Left lung (tissue), 10 donors: ENCODE data around the gene WDR1. TPM values are rescaled to one million over a fixed set of nuclear protein-coding genes. Genes with fewer than 3 reads are reported as not detected.

Experiments used
- ATAC-seq: fragments of 200-7000 bp; cut with Tn5 transposase; one replicate; pipeline ENCODE4 v1.9.1; 2020; ENCODE audit warnings: moderate library complexity
- DNase-seq, 4 donors: peaks; one replicate each; pipeline ENCODE4 v3.0.0-alpha.2; 2013 to 2020
- H3K27ac ChIP-seq, 2 donors: fragments of 200-600 bp; sonication (generic) in 1 of 2; one replicate each; pipeline versions ENCODE4 v1.5.0 to v1.8.0; 2020 to 2021
- H3K27me3 ChIP-seq, 2 donors: fragments of 200-600 bp; sonication (generic) in 1 of 2; one replicate each; pipeline versions ENCODE4 v1.5.0 to v1.8.0; 2020 to 2021
- H3K36me3 ChIP-seq, 2 donors: fragments of 200-600 bp; sonication (generic) in 1 of 2; one replicate each; pipeline versions ENCODE4 v1.5.0 to v1.8.0; 2020 to 2021
- H3K4me1 ChIP-seq, 2 donors: fragments of 200-600 bp; one replicate each; pipeline ENCODE4 v1.8.0; 2021
- H3K4me3 ChIP-seq, 2 donors: fragments of 200-600 bp; sonication (generic) in 1 of 2; one replicate each; pipeline versions ENCODE4 v1.5.0 to v1.8.0; 2020 to 2021; ENCODE audit warnings: mild to moderate bottlenecking in 1 of 2
- H3K9me3 ChIP-seq, 2 donors: fragments of 200-600 bp; sonication (generic) in 1 of 2; one replicate each; pipeline versions ENCODE4 v1.5.0 to v1.8.0; 2020 to 2021
- intact Hi-C, 2 donors: fragments of 100-400 bp; cut with DNase I; formaldehyde crosslinking; loops; one replicate each; pipeline versions ENCODE4 v1.11.2 to v1.14.2; 2022
- polyA plus RNA-seq, 6 donors: library from polyadenylated mRNA; unstranded; fragments of 120-200 nt; gene quantifications; one replicate each; pipeline ENCODE4 v1.2.1, GENCODE V29; 2013; ENCODE audit not compliant: insufficient read length in 6 of 6
- total RNA-seq, 2 donors: library from RNA; stranded (reverse); fragmentation: NEBNext Ultra II Directional; extraction: Animal tissue kit (Norgen Biotek cat#: 25700); gene quantifications; one replicate each; pipeline ENCODE4 v1.2.1, GENCODE V29; 2021
- TF ChIP-seq, protein P1 (sequence below), 2 donors: fragments of 200-600 bp; sonication (generic) in 1 of 2; IDR thresholded peaks; one replicate each; pipeline versions ENCODE4 v1.5.0 to v1.8.0; 2021; ENCODE audit warnings: antibody characterized with exemption in 2 of 2
- donor health status: DM: no; HTN: yes; CAD: no.
- donor health status: DM: no; HTN: no; CAD: no.

WDR1 gene
- total and polyA plus RNA-seq, 8 donors: 133 to 303 (median 157) TPM

DNA sequence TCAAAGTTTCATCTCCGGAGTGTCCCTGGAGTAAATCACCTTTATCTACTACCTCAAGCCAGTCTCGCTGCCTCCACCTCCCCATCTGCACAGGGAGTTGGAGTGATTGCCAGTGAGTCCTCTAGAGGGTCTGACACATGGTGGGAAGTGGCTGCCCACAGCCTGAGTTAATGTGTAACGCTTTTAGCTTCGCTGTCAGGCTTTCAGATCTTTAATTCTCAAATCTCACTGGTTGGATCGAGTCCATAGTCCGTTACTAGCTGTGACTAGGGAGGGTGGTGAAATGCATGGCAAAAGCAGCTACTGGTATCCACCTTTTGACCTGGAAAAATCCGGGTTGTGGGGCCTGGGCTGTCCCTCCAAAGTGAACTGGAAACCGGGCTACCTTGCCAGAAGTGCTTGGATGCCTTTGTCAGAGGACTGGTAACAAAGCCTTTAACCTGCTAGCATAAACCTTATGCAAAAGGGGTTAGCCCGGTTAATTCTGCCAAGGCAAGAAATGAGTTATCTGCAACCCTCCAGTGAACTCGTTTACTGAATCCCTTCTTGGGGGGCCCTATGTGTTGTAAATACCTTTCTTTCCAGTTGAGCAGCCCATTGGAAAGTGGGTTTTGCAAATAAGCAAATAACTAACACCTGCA lies 5.1 kb upstream of the WDR1 start:
- no peak overlapping the region for H3K27ac ChIP-seq
- no peaks in the 10 kb centered on the region for H3K27me3 ChIP-seq
- TF ChIP-seq, protein P1, sequence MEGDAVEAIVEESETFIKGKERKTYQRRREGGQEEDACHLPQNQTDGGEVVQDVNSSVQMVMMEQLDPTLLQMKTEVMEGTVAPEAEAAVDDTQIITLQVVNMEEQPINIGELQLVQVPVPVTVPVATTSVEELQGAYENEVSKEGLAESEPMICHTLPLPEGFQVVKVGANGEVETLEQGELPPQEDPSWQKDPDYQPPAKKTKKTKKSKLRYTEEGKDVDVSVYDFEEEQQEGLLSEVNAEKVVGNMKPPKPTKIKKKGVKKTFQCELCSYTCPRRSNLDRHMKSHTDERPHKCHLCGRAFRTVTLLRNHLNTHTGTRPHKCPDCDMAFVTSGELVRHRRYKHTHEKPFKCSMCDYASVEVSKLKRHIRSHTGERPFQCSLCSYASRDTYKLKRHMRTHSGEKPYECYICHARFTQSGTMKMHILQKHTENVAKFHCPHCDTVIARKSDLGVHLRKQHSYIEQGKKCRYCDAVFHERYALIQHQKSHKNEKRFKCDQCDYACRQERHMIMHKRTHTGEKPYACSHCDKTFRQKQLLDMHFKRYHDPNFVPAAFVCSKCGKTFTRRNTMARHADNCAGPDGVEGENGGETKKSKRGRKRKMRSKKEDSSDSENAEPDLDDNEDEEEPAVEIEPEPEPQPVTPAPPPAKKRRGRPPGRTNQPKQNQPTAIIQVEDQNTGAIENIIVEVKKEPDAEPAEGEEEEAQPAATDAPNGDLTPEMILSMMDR (IDR thresholded peaks at IDR 0.05): no peak
- peak in 1 of 4 donors; percentile 31 for DNase-seq
- H3K36me3 ChIP-seq: no peaks in the 10 kb centered on the region
- intact Hi-C loops: no loop called here
- peaks cover 5 to 26% of the 10 kb centered on the region in 2 donors for H3K4me1 ChIP-seq
- no peaks in the 10 kb centered on the region for H3K9me3 ChIP-seq
- no peak for ATAC-seq
- H3K4me3 ChIP-seq: no peak overlapping the region

DNA sequence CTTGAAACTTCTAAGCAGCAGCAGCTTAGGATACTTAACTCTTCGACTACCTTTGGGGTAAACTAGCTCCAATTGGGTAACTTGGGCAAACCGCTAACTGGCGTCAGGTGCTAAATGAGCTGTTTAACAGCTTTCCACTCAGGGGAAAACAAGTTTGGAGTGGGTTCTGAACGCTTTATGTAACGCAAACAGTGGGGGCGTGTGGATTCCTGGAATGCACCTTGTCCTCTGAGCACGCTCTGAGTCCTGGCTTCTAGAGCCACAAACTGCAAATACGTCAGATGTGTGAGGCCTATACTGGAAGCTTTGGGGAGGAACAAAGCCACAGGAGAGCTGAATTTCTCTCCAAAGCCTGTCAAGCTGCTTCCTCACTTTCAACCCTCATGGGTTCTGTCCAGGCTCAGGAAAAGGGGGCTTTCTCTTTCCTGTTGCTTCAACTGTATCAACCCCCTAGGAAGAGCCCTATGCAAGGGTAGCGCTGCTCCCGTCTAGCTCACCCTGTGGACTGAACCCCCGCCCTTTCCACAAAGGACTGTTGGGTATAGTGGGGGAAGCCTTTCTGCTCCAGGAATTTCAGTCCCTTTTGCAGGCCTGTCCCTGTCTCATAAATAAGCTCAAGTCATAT lies 4.5 kb upstream of the WDR1 start:
- intact Hi-C loops: no loop called here
- Histone ChIP-seq H3K4me1 (peaks cover 5 to 26% of the 10 kb centered on the region in 2 donors), H3K27me3 (no peaks in the 10 kb centered on the region), H3K27ac (no peak overlapping the region), H3K9me3 (no peaks in the 10 kb centered on the region), H3K4me3 (no peak overlapping the region), H3K36me3 (no peaks in the 10 kb centered on the region)
- TF ChIP-seq, protein P1 (IDR thresholded peaks at IDR 0.05): no peak
- DNase-seq (peak in 1 of 4 donors; percentile 67), ATAC-seq (peak; percentile 36)

DNA sequence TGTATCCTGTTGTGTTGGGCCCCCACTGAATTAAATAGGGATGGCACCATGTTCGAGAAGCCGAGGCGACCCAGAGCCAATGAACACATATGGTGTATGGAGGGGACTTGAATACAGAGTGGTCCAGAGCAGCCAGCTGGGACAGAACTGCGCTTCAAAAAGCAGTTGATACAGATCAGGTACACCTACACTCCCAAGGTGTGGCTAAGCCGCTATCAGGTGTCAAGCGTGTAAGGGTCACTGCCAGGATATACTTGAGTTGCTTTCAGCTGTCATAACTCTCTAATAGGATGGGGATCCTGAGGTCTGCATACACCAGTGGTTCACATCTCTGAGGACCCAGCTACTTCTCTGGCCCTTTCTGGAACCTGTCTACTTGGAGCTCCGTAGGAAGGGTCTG lies 3.2 kb upstream of the WDR1 start:
- intact Hi-C loops: no loop called here
- Histone ChIP-seq H3K9me3 (no peaks in the 10 kb centered on the region), H3K27me3 (no peaks in the 10 kb centered on the region), H3K27ac (no peak overlapping the region), H3K4me3 (no peak overlapping the region), H3K4me1 (peaks cover 14 to 35% of the 10 kb centered on the region in 2 donors), H3K36me3 (peaks cover 0 to 6% of the 10 kb centered on the region in 2 donors)
- ATAC-seq: no peak
- DNase-seq: no peak
- TF ChIP-seq, protein P1 (IDR thresholded peaks at IDR 0.05): no peak

DNA sequence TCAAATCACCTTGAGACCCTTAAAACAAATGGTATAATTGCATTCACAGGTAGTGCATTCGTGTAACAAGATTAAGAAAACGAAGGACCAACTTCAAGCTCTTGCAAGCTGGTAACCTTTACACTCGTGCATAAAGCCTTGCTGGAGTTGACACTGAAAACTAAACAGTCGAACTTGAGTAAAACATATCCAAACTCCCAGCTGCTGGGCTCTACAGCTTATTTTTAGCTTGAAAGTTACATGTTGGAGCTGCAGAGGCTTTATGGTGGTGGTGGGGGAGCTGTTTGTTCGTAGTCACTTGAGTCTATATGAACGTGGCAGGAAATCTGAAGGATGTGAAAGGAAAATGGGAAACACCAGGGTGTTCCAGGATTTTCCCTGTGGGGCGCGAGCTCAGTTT lies 2.7 kb upstream of the WDR1 start:
- TF ChIP-seq, protein P1 (IDR thresholded peaks at IDR 0.05): no peak
- no peaks in the 10 kb centered on the region for H3K27me3 ChIP-seq
- intact Hi-C loops: no loop called here
- H3K27ac ChIP-seq: no peak overlapping the region
- H3K4me3 ChIP-seq: no peak overlapping the region
- H3K4me1 ChIP-seq: peaks cover 19 to 40% of the 10 kb centered on the region in 2 donors
- DNase-seq (no peak), ATAC-seq (no peak)
- H3K9me3 ChIP-seq: no peaks in the 10 kb centered on the region
- peaks cover 0 to 11% of the 10 kb centered on the region in 2 donors for H3K36me3 ChIP-seq
